Measurements from ENCODE around the gene THSD8. TPM values are rescaled to one million over a fixed set of nuclear protein-coding genes. Genes with fewer than 3 reads are reported as not detected.

The THSD8 gene
- total and polyA plus RNA-seq, 2 of the 8 experiments (the other 6 are each of a cell fraction or from before 2014, with no cell fraction given): 8.2 to 42.3 TPM

DNA sequence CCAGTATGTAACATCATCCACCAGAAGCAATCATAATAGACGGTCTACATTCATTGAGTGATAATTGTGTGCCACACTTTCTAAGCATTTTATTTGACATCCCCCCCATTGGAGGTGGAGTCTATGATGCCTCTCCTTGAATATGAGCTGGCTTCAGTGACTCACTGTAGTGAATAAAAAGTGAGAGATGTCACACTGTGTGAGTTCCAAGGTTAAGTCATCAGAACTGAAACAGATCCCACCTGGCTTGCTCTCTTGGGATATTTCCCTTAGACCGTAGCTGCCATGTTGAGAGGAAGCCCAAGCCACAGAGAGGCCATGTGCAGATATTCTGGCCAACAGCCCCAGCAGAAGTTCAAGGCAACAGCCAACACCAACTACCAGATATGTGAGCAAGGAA, 19.9 kb downstream of the THSD8 start:
- Histone ChIP-seq H2BK20ac (ENCODE audit: low read length) (no peak overlapping the region), H2BK120ac (replicated peaks; ENCODE audit: low read depth, low read length) (no peak overlapping the region), H2BK15ac (ENCODE audit: low read length) (no peak overlapping the region), H3K4me1 (replicated peaks in 1 of 4; ENCODE audit: control insufficient read depth in 3 of 4, insufficient read depth in 4 of 4, low read length in 3 of 4) (no peaks in the 10 kb centered on the region; a peak in 1 of 7 replicates), H3K36me3 (ENCODE audit: control insufficient read depth in 2 of 4, insufficient read depth in 4 of 4, low read length in 3 of 4) (no peaks in the 10 kb centered on the region; a peak in 1 of 8 replicates), H4K91ac (replicated peaks; ENCODE audit: insufficient read length, low read length) (no peak overlapping the region), H3K79me2 (ENCODE audit: control insufficient read depth in 1 of 2, insufficient read depth in 2 of 2, low read length in 2 of 2) (no peaks in the 10 kb centered on the region), H3K4me2 (ENCODE audit: insufficient read depth in 1 of 2, low read depth in 2 of 2, low read length in 2 of 2) (no peak overlapping the region), H4K8ac (ENCODE audit: extremely low read depth, insufficient read depth, low read length) (no peak overlapping the region), H2BK12ac (ENCODE audit: low read depth, low read length) (no peak overlapping the region), H3K56ac (replicated peaks; ENCODE audit: insufficient read length, low read depth, low read length) (no peak overlapping the region), H3K9ac (replicated peaks in 1 of 4; ENCODE audit: extremely low read depth in 1 of 4, low read depth in 3 of 4, low read length in 3 of 4) (no peak overlapping the region), H3K27me3 (replicated peaks in 1 of 4; ENCODE audit: control insufficient read depth in 3 of 4, extremely low read depth in 1 of 4, insufficient read depth in 3 of 4, low read length in 3 of 4) (no peaks in the 10 kb centered on the region), H2BK5ac (ENCODE audit: low read depth, low read length) (no peak overlapping the region), H3K9me3 (ENCODE audit: insufficient read depth in 2 of 2, low read depth in 1 of 2, low read length in 1 of 2) (no peaks in the 10 kb centered on the region), H4K20me1 (replicated peaks in 1 of 2; ENCODE audit: control insufficient read depth in 1 of 2, insufficient read depth in 2 of 2, low read length in 2 of 2) (no peaks in the 10 kb centered on the region), H3K18ac (ENCODE audit: extremely low read depth, low read length) (no peak overlapping the region), H3K4ac (replicated peaks; ENCODE audit: insufficient read length, low read depth, low read length) (no peak overlapping the region), H3K23me2 (ENCODE audit: low read depth, low read length) (peaks cover 2% of the 10 kb centered on the region; the same call in 1 of the 2 replicates), H2AK5ac (ENCODE audit: low read depth, low read length) (no peak overlapping the region), H3K27ac (ENCODE audit: low read depth, low read length) (no peak overlapping the region), H3K79me1 (ENCODE audit: low read depth, low read length) (no peaks in the 10 kb centered on the region), H3K4me3 (ENCODE audit: extremely low read depth in 1 of 4, insufficient read depth in 2 of 4, low read depth in 3 of 4, low read length in 4 of 4) (no peak overlapping the region), H4K5ac (ENCODE audit: insufficient read length, low read depth, low read length) (no peak overlapping the region), H3K23ac (ENCODE audit: insufficient read length) (no peak overlapping the region), H2AFZ (ENCODE audit: low read length) (no peak overlapping the region), H3K14ac (ENCODE audit: insufficient read length) (no peak overlapping the region)
- TF ChIP-seq RAD21 (IDR thresholded peaks at IDR 0.05 in 1 of 2, conservative IDR thresholded peaks at IDR 0.05 in 1 of 2; ENCODE audit: low read depth in 2 of 2, low read length in 2 of 2): no peak
- WGBS, 2 experiments (ENCODE audit: extremely low coverage in 1 of 2, insufficient coverage in 1 of 2, insufficient read length in 1 of 2, insufficient replicate concordance in 2 of 2, low coverage in 1 of 2, low lambda C conversion rate in 2 of 2, missing lambda C conversion rate in 1 of 2): 89% methylated on average over 2 of the region's 2 CpGs; no CpG with 5 or more reads in 1 of the 2 experiments
- DNase-seq (ENCODE audit: low read depth in 1 of 2, low spot score in 2 of 2): no peak
- FAIRE-seq: no peak
- ChIA-PET CTCF (ENCODE audit: partially characterized antibody) (interaction anchor here (1.0 kb wide), 1 partner anchor 25 kb away, joined by 3 read pairs; no protein-coding TSS in a partner anchor), POLR2A (ENCODE audit: partially characterized antibody) (interaction anchor here (0.6 to 1.2 kb wide), 2 partner anchors 9 to 13 kb away, joined by 3 to 5 read pairs; partner anchors contain the start of gene RTBDN)

Data from H1 (cell line).